ELF-1 (cell line): ENCODE measurements around the gene RAVER2.

Experiments
- DNase-seq: peaks from one replicate; pipeline ENCODE4 v3.0.0-alpha.2; 2016; ENCODE audit warnings: low read depth, low spot score

Gene RAVER2

DNA sequence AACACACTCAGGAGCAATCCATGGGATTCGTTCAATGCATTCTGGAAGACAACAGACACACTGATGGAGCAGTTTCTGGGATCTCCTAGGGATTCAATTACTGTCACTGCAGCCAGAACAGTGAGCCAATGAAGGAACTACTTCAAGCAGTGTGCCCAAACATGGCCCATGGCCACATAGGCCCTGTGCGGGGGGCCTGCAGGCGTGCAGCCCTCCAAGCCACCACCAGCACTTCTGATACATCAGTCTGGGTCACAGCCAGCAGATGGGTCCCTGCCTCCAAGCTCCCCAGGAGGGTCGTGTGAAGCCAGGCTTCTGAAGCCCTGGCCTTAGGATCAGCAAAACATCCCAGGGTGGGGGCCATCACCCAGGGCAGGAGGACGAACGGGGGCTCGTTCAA lies 99.3 kb downstream of the RAVER2 start:
- no peak for DNase-seq

DNA sequence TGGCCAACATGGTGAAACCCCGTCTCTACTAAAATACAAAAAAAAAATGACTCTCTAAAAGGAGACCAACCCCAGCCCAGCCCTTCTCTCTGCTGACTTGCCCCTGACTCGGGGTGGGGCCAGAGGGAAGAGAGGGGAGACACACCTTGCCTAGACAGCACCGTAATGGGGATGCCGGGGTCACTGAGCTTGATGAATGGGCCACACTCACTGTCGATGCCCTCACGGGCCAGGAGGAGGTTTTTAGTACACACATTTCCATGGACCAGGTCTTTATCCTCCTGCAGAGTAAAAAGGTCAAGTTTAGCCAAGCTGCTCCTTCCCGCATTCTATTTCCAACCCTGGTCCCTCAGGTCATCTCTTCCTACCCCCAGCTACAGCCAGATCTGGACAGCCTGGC lies 99.7 kb downstream of the RAVER2 start:
- DNase-seq: no peak

DNA sequence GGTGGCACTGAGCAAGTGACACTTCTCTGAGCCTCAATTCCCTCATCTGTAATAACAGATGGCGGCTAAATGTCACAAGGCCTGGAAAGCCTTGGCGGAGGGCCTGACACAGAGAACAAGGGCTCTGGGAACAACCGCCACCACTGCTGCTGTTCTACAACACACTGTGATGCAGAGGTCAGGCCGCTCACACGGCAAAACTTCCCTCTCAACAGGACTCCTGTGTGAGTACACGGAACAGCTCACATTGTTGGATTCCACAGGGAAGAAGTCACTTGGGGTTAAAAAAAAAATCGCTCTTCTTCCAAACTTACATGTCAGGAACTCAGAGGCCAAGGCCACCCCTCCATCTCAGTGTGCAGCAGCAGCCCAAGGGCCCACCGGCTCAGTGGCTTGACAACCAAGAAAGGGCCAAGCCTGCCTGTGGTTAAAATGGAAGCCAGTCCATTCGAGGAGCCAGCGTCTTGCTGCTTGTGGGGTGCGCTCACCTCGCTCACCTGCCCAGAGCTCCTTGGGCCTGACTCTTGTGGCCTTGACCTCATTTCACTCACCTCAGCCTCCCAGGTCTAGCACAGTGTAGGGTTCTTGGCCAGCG lies 101.1 kb downstream of the RAVER2 start:
- DNase-seq: no peak

DNA sequence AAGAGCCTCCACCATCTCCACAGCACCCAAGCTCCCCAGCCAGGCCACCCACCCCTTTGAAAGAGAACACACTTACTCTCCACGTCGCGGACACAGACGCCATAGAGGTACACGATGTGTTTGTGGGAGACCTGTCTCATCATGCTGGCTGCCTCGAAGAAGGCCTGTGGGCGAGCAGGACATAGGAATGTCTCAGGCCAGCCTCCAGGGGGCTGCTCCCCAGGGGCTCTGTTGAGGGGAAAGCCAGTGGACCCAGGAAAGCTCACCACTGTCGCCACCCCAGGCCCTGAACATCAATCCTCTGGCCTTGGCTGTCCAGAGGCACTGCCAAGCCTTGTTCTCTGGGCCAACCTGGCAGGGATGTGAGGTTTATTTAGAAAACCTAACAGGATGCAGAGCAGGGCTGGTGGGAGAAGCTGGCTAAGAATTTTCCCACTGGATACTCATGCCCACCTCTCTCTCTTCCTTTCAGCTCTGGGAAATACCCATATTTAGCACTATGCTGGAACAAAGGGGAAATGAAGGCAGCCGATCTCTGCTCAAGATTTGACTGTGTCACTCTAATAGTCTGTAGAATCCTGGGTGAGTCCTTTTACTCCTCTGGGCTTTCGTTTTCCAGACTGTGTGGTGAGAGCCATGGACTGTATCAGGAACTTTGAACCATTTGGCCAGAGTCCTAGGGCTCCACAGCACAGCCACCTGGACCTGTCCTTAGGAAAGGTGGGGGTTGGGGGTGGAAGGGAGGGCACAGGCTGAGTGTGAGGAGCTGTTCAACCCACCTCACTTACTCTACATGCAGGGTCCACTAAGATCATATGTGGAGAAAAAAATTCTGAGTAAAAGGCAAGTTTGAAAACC lies 101.9 kb downstream of the RAVER2 start:
- no peak for DNase-seq

DNA sequence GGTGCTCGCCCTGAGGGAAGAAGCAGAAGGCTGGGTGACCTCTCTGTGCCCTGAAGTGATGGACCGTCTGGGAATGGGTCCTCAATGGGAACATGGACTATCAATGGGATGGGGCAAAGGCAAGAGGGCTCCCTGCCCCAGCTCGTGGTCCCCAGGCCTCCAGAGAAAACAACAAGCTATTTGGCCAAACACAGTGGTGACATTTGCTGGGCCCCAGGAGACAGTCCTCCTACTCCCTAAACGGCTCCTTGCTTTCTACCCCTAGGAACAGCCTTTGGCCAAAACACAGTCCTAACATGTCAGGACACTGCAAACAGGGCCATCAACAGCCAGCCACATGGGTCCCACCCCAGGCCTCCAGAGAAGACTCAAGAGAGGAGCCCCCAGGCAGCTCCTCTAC lies 102.8 kb downstream of the RAVER2 start:
- no peak for DNase-seq

DNA sequence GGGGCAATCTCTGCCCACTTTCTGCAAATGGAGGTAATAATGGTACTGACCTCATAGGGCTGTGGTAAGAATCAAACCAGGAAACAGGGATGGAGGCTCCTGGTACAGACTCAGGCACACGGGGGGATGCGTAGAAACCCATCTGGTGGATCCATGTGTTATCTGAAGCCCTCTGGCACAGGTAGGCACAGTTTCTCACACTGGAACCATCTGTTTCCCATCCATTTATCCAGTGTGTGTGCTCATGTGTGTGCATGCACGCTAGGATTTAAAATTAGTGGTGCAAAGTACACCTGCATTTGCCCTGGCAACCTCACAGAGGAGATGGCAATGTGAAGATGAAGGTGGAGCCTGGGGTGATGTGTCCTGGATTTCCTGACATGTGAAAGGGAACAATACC lies 103.3 kb downstream of the RAVER2 start:
- DNase-seq: no peak

DNA sequence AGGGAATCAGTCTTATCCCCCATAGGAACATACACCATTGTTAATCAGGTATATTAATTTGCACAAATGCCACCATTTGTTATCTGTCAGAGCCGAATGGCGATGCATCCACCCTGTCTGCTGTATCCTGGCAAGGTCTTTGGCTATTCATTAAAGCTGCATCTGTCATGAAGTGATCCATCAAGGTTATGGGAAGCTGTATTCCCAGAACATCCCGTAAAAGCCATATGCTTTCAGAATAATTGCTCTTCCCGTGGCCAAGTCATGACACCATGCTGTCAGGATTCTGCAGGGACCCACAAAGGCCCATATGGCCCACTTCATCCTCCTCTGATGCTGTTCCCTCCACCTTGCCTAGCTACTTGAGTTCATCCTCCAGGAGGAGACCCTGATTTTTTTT lies 103.9 kb downstream of the RAVER2 start:
- no peak for DNase-seq

DNA sequence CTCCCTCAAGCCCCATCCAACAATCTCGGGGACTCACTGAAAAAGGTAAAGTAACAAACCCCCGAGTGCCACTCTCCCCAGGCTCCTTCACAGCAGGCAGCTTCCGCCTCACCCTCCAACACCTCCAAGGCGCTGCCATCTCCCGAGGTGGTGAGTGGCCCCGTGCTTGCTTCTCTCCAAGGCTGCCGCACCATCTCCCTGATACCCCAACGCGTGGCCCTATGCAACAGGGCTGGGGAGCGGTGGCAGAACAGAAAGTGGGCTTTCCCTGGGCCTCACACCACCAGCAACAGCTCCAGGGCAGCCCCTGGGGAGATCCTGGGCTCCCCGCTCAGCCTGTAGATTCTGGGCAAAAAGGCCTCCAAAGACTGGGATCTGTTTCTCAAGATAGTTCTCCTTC lies 105.1 kb downstream of the RAVER2 start:
- no peak for DNase-seq

DNA sequence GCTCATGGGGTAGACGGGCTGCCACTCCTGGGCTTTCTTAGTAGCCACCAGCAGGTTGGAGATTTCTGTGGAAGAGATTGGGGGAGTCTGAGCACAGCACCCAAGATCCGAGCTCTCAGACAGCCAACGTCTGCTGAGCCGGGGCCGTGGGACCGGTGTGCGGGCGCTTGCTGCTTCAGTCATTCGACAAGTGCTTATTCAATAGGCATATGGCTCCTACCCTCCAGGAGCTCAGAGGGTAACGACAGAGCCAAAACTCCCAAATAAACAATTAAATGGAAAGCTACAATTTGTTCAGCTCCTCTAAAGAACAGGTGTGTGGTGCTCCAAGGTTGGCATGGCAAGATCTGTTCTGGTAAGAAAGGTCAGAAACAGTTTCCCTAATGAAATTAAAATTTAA lies 106.0 kb downstream of the RAVER2 start:
- no peak for DNase-seq

DNA sequence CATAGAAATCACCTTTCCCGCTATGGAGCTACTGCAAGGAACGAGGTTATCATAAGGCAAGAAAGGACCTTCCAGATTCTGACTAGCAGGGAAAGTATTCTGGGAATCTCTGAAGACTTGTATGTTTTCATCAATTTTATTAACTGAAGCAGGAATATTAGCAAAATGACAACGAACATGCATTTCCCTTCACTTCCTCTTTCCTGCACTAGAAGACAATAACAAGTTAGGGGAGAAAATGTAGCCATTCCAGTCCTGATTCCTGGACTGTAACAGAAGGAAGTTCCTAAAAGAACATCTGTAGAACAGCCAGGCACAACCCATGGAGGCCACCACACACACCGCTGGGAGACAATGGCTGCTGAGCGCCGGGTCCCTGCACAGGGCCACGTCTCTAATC lies 106.8 kb downstream of the RAVER2 start:
- DNase-seq: no peak

DNA sequence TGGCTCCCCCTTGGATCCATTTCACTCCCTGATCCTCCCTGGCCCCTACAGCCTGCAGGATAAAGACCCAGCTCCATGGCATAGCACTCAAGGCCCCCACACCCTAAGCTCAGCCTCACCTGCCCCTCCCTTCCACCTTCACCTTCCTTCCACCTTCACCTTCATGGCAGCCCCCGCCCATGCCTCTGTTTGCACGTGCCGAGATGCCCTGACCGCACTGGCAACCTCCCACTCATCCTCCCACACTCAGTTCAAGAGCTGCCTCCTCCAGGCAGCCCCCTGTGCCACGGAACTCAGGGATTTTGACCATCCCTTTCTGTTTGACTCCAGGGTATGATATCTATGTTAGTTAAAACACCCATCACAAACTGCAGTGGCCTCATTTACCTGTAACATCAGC lies 109.8 kb downstream of the RAVER2 start:
- DNase-seq: no peak

DNA sequence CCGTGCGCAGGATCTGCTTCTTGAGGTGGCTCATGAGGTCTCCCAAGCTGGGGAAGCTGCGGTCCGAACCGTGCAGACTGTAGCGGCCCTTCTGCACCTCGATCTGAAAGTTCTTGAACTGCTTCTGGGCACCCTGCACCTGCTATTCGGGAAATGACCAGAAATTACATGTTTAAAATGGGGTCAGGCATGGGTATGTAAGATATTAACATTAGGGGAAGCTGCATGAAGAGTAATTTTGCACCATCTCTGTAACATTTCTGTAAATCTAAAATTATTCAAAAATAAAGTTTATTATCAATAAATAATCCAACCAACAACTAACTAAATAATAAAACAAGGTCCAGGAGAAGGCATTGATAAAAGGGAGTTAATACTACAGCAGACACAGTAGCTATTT lies 110.7 kb downstream of the RAVER2 start:
- DNase-seq: no peak

DNA sequence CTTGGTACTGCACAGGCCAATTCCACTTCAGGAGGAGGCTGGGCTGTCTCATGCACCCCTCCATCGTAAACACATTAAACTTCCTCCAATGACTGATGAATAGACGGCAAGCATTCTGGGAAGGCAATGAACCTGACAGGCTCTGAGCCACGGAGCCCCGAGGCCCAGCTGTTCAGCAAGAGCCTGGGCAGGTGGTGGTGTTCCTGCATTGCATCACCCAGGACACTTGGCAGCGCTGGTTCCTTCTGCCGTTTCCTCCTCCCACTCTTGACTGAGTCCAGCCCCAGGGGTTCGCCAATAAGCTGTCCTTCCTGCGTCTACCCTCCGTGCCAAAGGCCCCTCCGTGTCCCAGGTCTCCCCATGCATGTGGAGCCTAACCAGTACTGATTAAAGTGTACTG lies 111.7 kb downstream of the RAVER2 start:
- no peak for DNase-seq

DNA sequence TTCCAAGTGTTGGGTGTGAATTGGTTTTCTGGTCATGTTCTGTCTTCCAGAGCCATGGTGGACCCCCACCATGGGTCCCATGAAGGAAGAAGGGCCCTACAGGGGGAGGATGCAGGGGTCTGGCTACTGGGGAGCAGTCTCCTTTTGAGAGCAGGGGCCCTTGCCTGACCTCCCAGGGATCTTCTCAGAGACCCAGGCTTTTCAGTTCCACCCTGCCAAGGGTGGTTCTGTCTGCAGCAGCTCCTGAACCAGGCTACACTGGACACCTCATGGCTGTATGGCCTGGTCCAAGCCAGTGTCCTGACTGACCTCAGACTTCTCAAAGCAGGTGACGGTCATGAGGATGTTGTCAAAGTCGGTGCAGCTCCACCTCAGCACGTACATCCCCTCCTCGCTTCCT lies 112.5 kb downstream of the RAVER2 start:
- no peak for DNase-seq

DNA sequence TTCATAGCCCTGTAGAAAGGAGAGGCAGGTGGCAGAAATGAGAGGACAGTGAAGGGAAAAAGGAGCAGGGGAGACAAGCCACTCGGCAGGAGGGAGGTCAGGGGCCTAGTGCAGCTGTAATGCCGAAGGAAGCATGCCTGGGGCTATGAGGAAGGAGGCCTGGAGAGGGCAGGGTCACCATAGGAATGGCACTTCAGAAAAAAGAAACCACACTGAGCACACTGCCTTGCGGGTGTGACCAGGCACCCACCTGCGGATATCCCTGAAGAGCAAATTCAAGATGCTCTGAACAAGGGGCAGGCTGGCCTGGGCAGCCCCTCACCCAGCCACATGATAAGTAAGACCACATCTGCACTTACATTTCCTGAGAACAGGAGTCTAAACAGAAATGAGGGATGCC lies 116.7 kb downstream of the RAVER2 start:
- DNase-seq: peak; percentile 83

DNA sequence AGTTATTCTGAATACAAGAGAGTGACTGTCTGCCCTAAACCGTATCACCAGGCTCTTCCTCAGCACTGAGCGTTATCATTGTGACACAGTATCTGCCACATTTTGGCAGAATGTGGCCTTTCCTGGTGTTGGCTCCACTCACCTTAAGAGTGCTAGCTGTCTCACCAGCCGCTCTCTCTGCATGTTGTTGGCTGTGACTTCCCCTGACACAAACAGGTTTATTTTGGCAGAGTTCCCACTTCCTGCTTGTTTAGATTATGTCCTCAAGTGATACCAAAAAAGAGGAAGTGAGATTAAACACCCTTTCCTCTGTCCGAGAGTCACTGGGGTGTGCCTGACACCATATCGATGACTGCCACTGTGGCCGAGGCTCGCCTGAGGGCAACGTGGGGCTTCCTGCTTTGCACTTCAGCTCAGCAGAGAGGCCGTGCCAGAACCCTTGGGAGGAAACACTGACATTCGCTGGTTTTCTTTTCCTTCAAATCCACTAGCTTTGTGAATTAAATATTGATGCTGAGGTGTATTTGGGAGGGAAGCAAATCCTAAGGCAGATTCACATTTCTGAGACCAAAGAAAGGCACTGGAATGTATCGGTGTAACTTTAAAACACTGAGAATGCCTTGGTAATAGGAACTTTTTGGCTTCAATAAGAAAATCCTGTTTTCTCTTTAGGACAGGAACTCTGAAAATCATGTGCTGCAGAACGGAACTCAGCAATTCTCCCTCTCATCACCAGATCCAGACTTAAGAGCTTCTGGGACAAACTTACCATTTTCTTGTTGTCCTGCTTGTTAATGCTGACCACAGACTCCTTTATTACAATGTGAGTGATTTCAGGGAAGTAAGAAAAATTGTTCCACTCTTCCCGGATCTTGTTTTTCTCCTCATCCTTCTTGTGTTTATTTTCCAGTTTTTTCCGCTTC lies 119.4 kb downstream of the RAVER2 start:
- DNase-seq: no peak

DNA sequence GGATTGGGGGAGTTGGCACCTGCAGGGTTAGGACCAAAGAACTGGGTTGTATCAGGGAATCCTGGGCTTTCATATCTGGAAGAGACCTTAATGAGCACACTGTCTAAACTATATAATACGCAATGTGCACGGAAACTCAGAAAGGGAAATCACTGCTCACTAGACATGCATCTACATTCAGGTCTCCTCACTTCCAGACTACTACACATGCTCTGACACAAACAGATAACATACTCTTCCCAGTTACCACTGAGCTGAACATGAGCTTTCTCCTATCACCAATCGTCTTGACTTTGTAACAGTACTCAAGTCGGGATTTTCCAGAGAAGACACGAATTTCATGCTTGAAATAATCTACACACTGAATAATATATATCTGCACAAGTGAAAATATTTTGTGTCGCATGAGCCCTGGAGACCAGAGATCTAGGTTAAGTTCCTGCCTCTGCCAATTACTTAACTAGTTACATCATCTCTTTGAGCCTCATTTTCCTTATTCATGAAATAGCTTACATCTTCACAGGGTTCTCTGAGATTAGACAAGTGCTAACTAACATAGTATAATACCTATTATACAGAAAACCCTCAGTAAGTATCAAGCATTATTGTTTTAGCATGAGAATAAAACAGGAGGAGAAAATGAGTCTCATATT lies 120.4 kb downstream of the RAVER2 start:
- DNase-seq: no peak

DNA sequence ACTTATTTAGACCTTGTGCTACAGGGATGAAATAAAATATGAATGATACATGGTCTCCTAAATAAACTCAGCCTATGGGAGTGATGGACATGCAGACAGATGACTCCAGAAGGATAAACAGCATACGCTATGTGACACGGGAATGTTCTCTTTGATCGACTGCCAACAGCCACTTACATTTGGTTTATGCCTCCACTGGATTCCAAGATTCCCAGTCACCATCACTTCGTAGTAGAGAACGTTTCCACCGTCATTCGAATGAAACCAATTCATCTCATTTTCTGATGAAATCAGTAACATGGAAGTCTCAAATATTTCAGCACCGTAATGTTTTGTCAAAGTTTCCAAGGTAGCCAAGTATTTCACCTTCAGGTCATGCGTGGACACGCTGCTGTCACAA lies 121.8 kb downstream of the RAVER2 start:
- DNase-seq: no peak

DNA sequence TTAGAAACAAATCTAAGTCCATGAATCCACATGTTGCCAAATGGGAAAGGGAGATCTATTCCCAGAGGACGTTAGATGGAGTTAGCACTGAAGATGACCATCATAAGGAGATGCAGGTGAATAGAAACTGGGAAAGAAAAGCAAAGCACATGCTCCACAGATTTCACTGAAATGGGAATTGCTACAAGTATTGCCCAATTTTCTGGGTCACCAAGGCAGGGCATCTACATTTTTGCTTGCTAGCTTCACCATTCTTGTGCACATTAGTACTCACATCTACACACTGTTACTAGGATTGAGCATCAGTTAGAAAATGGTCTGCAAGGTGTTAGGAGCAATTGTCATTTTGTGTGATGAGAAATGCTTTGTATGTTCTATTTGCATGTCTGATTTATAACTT lies 122.4 kb downstream of the RAVER2 start:
- no peak for DNase-seq

DNA sequence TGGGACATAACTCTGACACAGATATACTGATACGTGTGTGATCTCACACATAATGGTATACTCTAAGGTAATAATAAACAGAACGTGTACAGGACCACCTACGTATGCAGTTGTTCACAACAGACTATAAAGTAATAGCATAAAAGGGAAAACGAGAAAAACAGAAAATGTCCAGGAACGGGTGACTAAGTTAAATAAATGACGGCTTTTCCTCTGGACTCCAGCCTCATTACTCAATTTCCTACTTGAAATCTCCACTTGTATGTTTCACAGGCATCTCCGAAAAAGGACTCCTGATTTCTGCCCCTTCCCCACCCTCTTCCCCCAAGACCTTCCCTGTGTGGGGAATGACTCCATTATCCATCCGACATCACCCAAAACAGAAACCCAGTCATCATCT lies 126.4 kb downstream of the RAVER2 start:
- no peak for DNase-seq

DNA sequence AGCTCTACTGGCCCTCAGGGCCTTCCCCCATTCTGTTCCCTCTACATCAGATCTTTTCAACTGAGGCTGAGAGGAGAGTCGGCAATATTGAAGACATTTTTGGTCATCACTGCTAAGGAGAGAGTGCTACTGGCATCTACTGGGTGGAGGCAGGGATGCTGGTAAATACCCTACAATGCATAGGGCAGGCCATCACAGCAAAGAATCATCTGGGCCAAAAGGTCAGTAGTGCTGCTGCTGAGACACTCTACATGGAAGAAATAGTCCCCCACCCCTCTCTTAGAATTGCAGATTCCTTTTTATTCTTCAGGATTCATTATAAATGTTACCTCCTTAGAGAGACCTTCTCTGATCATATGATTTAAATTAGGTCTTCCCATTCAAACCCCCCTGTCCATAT lies 127.2 kb downstream of the RAVER2 start:
- DNase-seq: no peak

DNA sequence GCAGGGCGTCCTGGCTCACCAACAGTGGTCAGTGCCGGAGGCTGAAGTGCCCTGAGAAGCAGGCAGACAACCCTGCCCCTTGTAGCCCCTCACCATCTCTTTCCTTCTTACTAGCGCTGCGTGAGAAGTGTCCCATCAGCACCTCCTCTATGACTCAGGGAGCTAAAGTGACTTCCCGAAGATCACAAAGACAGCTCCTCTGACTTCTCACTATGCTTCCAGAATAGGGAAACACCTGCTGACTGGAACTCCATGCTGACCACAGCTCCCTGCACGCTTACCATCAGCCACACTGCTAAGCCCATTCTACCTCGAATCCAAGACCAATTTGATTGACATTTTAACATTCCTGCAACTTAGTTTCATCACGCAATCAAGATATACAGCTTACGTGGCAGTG lies 128.7 kb downstream of the RAVER2 start:
- DNase-seq: no peak
